ENCODE measurements around the gene ZNF423.

Gene ZNF423

DNA sequence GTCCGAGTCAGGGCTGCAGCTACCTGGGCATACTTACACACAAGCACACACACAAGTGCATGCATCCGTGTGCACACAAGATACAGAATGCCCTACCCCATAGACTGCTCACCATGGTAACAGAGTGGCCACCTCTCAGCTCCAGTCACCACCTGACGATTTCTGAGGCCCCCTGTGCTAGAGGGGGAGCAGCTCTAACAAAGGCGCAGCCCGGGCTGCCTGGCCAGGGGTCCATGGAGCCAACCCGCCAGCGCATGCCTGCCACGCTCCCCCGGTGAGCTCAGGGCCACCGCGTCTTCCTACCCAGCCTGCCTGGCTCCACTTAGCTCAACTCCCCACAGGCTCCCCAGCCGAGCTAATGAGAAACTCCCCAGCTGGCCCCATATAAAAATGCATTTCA, 75.5 kb downstream of the ZNF423 start:
- no peak for DNase-seq

- no peak for DNase-seq
Observed at GRCh38 chr16:49779979-49780378, 75.9 kb downstream of the ZNF423 start.

GRCh38 chr16:49778202-49778930, 77.5 kb downstream of the ZNF423 start:
- DNase-seq = no peak

- no peak for DNase-seq
Observed at GRCh38 chr16:49776734-49777133, 79.2 kb downstream of the ZNF423 start.

DNA sequence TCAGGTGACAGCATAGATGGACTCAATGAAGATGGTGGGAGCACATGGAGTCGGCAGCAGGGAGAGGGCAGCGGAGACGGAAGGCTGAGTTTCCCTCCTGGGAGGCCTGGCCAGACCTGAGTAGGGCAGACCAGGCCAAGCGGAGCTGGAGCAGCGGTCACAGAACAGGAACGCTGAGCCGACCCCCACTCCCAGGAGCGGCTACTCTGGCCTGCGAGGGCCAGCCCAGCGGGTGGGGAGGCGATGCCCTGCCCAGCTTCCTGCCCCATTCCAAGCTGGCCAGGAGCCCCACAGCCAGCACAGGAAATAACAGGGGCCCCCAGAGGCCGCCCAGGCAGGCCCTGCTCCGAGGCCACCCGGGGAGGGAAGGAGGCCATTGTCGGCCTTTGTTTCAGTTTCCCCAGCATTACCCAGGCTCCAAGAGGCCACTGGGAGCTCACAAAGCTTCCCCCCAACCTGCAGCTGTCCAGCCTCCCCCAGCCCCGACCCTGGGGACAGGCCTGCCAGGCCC, 79.8 kb downstream of the ZNF423 start:
- DNase-seq = no peak

GRCh38 chr16:49775581-49775980, 80.3 kb downstream of the ZNF423 start:
- no peak for DNase-seq

DNA sequence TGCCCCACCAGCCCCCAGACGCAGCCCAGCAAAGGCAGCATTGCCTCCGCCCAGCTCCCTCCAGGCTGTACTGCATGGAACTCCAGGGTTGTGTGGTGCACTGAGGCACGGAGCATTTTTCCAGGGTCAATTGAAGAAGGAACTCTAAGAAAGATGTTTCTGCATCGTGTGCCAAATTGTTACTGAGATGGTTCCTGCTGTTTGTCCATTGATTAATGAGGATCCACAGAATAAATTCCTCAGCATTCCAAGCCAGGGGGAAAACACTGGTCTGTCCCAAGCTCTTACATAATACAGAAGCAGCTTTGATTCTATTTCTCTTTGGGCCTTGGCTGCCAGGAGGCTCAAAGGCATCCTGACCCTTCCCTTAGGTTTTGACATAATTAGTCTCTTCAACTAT, 80.9 kb downstream of the ZNF423 start:
- DNase-seq = no peak

DNA sequence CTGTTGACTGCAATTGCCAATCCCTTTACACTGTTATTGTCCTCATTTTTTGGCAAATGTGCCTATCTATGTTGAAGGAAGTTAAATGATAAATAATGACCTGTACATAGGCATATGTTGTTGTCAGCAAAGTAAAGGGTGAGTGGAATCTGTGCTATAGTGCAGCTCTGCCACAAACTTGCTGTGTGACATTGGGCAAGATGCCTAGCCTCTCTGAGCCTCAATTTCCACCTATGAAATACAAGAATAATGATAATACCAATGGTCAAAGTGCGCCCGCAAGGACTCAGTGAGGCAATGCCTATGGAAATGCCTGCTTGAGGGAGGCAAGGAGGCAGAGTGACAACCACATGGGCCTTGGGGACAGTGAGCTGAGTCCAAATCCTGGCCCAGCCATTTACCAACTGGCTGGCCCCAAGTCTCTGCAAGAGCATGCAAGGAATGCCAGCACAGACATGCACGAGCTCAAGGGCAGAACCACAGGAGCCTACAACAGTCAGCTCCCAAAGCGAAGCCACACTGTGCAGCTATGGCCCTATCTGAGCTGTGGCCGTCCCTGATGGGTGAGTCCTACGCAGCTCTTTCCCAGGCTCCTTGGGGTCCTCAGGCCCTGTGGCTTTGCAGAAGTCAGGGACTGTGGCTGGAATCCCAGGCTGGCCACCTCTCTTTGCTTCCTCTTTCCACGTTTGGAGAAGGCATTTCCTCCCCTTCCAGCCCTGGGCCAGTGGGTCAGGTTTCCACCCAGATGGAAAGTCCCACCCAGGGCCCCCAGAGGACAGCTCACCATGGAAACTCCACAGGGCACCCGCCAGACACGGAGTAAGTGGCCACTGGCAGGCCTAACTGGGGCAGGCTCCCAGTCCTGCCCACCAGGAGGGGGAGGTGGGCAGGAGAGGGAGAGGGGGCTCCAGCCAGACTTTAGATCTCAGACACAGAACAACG, 82.1 kb downstream of the ZNF423 start:
- DNase-seq = no peak

DNA sequence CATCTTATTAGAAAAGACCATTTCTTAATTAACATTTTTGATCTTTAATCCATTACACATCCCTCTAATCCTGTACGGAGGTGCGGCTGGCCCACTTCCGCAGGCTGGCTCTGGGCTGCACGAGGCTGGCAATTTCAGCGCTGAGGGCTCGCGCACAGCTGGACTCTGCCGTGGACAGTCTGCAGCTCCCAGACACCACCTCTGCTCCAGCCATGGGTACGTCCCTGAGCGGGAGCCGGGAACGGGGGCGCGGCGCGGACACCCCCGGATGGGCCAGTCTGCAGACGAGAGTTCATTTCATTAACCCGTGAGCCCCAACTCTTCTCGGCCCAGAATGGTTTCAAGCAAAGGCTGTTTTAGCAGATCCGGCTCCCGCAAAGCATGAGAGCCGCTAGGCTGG, 87.9 kb downstream of the ZNF423 start:
- DNase-seq = no peak

DNA sequence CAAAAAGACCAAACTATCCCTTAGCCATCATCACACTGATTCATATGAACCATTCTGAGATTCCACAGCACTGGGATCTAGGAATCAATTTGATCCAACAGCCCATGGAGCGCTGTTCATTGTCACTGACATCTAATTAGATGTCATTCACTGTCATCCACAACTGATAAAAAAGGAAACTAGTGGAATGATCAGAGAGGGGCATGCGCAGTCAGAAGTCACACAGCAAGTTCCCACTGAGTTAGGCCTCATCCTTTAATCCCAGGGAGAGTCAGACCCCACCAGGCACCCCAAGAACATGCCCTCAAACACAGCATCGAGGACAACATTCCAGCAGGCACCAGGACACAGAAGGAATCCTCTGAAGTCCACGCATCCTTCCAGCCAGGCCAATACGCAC, 88.5 kb downstream of the ZNF423 start:
- no peak for DNase-seq

GRCh38 chr16:49766225-49766624, 89.7 kb downstream of the ZNF423 start:
- no peak for DNase-seq

GRCh38 chr16:49763826-49764225, 92.1 kb downstream of the ZNF423 start:
- no peak for DNase-seq

- DNase-seq = no peak
Observed at GRCh38 chr16:49760815-49761214, 95.1 kb downstream of the ZNF423 start.

DNA sequence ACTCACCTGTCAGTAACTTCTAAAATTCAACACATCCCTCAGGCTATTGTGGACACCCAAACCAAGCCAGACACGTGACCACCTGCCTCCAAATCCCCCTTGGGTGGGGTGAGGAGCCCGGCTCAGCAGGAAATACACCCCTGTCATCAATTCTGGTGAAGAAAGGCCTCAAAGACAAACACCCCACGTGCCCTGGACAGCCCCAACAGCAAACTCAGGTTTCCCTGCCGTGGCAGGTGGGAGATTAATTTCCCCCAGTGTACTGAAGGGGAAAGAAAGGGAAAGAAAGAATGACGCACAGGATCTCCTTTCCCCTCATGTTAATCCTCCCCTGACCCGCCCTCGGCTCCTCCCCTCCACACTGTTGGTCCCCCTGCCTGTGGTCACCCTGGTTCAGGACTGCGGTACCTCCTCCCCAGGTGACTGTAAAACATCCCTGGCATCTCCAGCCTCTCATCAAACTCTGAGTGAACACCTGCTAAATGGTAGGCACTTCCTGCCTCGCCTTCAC, 98.3 kb downstream of the ZNF423 start:
- DNase-seq = no peak

DNA sequence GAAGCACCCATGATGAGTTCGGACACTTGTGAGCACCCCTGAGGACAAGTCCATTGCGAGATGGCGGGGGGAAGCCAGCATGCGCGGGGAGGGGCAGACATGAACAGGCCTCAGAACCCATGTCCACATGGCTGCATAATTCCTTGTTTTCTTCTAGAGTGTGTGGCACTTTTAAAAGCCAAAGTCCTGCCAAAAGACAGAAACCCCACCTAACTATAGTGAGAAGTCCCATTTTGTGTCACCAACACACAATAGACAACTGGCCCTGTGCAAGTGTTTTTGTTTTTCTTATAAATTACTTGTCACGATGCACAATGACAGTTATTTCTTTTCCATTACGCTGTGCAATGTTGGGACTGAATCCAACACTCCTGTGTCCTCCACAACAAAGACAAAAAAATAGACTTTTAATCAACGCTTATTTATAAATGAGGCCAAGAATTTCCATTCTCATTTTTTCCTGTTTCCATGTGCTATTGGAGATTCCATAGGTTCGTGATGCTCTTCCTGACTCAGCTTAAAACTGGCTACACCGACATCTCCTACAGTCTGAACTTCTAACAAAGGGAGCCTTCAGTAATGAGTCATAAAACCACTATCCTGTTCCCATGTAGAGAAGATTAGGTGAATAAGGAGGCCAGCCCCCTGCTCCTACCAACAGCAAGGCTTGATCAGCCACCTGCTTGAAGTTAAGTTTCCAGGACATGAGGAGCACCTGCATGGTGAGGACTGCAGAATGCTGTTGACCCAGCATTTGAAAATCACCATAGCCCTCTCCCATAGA, 98.9 kb downstream of the ZNF423 start:
- DNase-seq = no peak

DNA sequence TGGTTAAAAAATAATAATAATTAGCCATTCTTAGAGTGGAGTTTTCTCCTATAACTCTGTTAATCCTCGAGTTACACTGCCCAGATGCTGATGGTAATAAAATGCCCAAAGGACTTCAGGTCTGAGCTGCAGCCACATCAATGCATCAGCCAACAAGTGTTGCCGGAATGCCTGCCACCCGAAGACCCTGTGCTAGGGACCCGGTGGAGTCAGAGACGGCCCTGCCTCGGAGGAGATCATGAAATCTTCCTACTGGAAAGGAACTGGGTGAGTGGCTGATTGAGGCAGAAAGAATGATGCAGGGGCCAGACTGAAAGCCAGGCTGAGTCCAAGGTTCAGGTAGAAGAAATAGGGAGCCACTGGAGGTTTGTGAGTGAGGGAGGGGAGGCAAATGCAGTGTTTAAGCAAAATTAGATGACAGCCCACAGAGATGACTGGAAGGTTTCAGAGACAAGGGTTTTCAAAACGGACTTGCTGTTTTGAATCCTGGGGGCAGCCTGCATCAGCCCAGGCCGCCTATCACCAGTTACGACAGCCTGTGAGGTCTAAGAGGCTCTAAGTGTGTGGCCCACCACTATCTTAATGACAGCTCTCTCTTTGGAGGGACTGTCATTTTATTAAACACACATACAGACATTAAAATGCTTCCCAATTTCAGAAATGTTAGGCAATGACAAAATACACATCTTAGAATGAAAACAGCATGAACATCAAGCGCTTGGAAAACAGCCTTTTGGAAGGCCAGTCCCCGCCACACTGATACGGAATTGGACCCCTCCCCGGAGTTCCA, 100.0 kb downstream of the ZNF423 start:
- no peak for DNase-seq

DNA sequence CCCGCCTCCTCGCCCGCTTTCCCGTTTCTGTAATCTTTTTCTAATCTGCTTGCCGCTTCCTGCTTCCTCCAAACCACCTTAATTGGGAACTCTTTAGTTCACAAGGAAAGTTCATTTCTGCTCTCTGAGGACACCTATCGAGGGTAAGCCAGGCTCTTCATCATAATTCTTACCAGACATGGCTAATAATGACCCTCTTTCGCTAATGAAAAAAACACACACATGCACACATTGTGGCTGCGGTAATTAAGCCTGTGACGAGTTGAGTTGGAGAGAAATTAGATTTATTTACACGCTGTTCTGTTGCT, 100.6 kb downstream of the ZNF423 start:
- no peak for DNase-seq

GRCh38 chr16:49754495-49755312, 101.2 kb downstream of the ZNF423 start:
- no peak for DNase-seq

DNA sequence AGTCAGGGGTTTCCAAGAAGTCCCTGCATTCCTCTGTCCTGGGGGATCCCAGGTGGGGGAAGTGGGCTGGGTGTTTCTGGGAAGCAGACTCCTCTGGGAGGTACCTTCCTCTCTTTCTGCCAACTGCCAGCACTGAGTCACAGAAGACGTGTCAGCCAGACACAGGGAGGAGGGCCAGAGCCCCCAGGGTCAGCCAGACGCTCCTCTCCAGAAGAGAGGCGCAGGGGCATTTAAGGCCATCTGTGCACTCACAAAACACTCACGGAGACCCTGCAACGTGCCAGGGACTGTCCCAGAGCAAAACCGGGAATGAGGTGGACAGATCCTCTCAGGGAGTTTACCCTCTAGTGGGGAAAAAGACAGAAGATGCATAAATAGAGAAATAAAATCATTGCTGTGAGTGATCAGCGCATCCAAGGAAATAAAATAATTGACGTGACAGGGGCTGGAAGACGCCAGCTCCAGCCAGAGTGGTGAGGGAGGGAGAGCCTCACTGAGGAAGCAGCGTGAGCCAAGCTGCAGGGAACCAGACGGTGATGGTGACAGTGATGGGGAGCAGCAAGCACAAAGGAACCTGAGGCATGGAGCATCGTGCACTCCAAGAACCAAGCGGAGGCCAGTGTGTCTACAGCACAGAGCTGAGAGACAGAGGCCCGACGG, 105.4 kb downstream of the ZNF423 start:
- DNase-seq = no peak

GRCh38 chr16:49749816-49750215, 106.1 kb downstream of the ZNF423 start:
- DNase-seq = no peak

GRCh38 chr16:49748322-49748721, 107.6 kb downstream of the ZNF423 start:
- no peak for DNase-seq

Measured in SHP77 (cell line).